Cardiac muscle cell (in vitro differentiated cells and primary cell): ENCODE data around the gene TBC1D14. TPM values are rescaled to one million over a fixed set of nuclear protein-coding genes. Genes with fewer than 3 reads are reported as not detected.

ENCODE experiments used
- DNase-seq, 2 donors: peaks; one replicate each; pipeline versions ENCODE4 v3.0.0 to v3.0.0-alpha.2; 2010 to 2017; ENCODE audit warnings: low read depth in 1 of 2, low spot score in 1 of 2
- H3K27ac ChIP-seq: fragments of 200-600 bp; sonication (generic); 2 replicates; pipeline ENCODE4 v1.5.1; 2016
- H3K27me3 ChIP-seq: fragments of 200-600 bp; sonication (generic); 2 replicates; pipeline ENCODE4 v1.6.0; 2016; ENCODE audit warnings: control low read depth
- H3K36me3 ChIP-seq: fragments of 200-600 bp; sonication (generic); 2 replicates; pipeline ENCODE4 v1.5.1; 2016; ENCODE audit warnings: control low read depth
- H3K4me1 ChIP-seq: fragments of 200-600 bp; sonication (generic); 2 replicates; pipeline ENCODE4 v1.8.1; 2017; ENCODE audit warnings: low read depth, mild to moderate bottlenecking, mixed run types
- H3K4me3 ChIP-seq: fragments of 200-600 bp; sonication (generic); 2 replicates; pipeline ENCODE4 v1.5.1; 2016; ENCODE audit warnings: mild to moderate bottlenecking
- H3K9me3 ChIP-seq: fragments of 200-600 bp; sonication (generic); 2 replicates; pipeline ENCODE4 v1.5.1; 2017; ENCODE audit warnings: low read depth, mild to moderate bottlenecking, control low read depth
- polyA plus RNA-seq: library from polyadenylated mRNA; unstranded; fragments of >200 nt; fragmentation: Nextera tagmentation; extraction: Ambion mirVana; gene quantifications from 2 replicates; pipeline ENCODE4 v1.2.1, GENCODE V29; 2016
- total RNA-seq: library from RNA; depleted of rRNA; stranded (reverse); fragments of >200 nt; gene quantifications from 2 replicates; pipeline ENCODE4 v1.2.3, GENCODE V29; 2016
- TF ChIP-seq, protein P1 (sequence below): IDR thresholded peaks from 2 replicates; pipeline ENCODE4 v1.5.1; 2012; ENCODE audit warnings: low read depth, mild to moderate bottlenecking, low read length

Gene TBC1D14
- total and polyA plus RNA-seq, 2 experiments from 2014 or later: 30.5 to 41.8 TPM

DNA sequence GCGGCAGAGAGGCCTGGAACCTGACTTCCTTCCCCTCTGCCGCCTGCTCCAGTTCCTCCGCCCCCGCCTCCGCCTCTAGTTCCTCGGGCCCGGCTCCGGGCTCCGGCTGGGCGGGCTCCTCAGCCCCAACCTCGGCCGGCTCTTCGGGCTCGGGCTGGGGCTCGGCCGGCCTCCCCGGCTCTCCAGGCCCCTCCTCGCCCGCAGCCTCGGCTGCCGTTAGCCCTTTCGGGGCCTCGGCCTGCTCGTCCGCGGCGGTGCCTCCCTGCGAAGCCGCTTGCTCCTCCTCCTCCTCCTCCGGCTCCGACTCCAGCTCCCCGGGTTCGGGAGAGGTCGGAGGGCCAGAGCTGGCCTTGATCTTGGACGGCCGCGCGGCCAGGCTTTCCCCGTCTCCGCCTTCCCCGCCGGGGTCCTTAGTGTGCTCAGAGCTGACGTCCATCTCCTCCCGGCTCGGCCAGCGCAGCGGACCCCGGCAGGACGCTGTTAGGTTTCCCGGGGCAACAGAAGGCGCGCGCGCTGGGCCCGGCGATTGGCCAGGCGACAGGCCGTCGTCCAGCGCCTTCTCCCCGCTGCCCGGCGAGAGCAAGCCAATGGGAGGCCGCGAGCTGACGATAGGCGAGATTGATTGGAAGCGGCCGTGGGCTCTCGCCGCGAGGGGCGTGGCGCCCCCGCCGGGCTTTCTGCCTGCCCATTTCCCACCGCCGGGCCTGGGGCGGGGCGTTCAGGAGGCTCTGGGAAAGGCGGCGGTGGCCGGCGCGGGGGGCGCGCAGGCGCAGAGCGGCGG, 133.1 kb downstream of the TBC1D14 start:
- Histone ChIP-seq H3K4me3 (peak overlapping the region; percentile 49), H3K9me3 (no peaks in the 10 kb centered on the region), H3K36me3 (no peaks in the 10 kb centered on the region), H3K27ac (peak overlapping the region; percentile 23), H3K4me1 (peaks cover 6% of the 10 kb centered on the region), H3K27me3 (no peaks in the 10 kb centered on the region)
- TF ChIP-seq, protein P1, sequence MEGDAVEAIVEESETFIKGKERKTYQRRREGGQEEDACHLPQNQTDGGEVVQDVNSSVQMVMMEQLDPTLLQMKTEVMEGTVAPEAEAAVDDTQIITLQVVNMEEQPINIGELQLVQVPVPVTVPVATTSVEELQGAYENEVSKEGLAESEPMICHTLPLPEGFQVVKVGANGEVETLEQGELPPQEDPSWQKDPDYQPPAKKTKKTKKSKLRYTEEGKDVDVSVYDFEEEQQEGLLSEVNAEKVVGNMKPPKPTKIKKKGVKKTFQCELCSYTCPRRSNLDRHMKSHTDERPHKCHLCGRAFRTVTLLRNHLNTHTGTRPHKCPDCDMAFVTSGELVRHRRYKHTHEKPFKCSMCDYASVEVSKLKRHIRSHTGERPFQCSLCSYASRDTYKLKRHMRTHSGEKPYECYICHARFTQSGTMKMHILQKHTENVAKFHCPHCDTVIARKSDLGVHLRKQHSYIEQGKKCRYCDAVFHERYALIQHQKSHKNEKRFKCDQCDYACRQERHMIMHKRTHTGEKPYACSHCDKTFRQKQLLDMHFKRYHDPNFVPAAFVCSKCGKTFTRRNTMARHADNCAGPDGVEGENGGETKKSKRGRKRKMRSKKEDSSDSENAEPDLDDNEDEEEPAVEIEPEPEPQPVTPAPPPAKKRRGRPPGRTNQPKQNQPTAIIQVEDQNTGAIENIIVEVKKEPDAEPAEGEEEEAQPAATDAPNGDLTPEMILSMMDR: peak; percentile 10
- peak; percentile 99 for DNase-seq

DNA sequence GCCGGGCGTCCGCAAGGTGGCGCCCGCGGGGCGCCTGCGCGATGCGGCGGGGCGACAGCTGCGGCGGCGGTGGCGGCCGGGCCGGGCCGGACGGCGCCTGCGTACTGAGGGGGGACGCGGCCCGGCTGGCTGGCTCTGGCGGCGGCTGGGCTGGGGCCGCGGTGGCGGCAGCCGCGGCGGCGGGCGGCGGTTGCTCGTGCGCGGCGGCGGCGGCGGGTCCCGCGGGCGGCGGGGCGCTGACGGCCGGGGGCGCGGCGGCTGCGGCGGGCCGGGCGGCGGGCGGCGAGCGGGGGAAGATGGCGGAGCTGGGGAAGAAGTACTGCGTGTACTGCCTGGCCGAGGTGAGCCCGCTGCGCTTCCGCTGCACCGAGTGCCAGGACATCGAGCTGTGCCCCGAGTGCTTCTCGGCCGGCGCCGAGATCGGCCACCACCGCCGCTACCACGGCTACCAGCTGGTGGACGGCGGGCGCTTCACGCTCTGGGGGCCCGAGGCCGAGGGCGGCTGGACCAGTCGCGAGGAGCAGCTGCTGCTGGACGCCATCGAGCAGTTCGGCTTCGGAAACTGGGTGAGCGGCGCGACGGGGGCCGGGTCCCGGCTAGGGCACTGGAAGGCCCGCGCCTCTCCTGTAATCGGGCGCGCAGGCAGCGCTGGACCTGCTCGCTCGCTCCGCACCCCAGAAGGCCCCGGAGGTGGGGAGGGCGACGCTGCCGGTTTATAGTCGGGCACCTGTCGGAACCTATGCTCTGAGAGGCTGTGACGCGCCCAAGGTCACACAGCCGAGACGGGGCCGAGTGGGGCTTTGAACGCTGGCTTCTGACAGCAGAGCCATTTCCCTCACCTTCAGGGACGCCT, 133.9 kb downstream of the TBC1D14 start, which contains the start of gene TADA2B:
Gene TADA2B, plus strand, starts transcription at position 89 of the 853 bp plus-strand sequence. Its CDS starts 208 bp downstream, at position 297.
- Histone ChIP-seq H3K4me3 (peak within 1 kb of the TSS; percentile 78), H3K36me3 (no peaks in the 10 kb centered on the region), H3K27me3 (no peaks in the 10 kb centered on the region), H3K27ac (peak within 1 kb of the TSS; percentile 75), H3K9me3 (no peaks in the 10 kb centered on the region), H3K4me1 (peaks cover 6% of the 10 kb centered on the region)
- peak; percentile 50 to 53 for DNase-seq
- TF ChIP-seq, protein P1: no peak

DNA sequence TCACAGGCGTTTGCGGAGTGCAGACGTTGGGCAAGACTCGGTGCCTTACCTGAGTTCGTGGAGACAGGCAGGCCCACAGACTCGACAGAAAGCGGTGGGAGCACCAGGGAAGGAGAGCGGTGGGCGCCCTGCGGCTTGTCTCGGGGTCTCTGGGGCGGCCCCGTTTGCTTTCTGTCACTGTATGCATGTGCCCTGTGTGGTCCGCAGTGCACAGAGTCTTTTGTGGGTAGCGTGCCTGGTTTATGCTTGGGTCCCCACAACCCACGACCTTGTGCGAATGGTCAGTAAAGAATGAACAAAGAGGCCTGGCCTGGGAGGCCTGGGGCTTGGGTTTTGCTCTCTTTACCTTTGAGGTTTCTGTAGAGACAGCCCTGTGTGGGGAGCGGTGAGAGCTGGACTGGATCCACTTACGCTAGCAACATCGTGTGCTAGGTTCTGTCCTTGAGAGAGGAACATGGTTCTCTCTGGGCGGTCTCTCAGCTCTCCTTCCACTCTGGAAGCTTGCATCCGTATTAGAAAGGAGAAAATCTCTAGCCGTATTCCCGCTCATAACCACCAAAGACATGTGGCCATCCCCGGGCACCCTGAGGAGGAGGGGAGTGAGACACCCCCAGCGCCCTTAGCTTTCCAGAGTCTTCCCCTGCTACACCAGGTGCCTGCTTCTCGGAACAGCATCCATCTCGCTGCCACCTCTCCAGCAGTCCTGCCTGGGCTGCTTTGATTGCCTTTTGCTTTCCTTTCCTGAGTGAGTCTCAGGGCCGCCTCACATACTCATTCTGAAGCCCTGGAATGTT, 134.7 kb downstream of the TBC1D14 start:
- DNase-seq: peak; percentile 13 to 18
- TF ChIP-seq, protein P1: no peak
- Histone ChIP-seq H3K4me3 (peak overlapping the region; percentile 78), H3K27ac (peak overlapping the region; percentile 75), H3K4me1 (peaks cover 8% of the 10 kb centered on the region), H3K9me3 (no peaks in the 10 kb centered on the region), H3K27me3 (no peaks in the 10 kb centered on the region), H3K36me3 (no peaks in the 10 kb centered on the region)

- H3K4me1 ChIP-seq: peaks cover 10% of the 10 kb centered on the region
Observed at GRCh38 chr4:7045553-7045952, 135.9 kb downstream of the TBC1D14 start.

More at GRCh38 chr4:7045553-7045952, 135.9 kb downstream of the TBC1D14 start:
- TF ChIP-seq, protein P1: no peak
- Histone ChIP-seq H3K36me3 (no peaks in the 10 kb centered on the region), H3K27ac (no peak overlapping the region), H3K4me3 (no peak overlapping the region), H3K9me3 (no peaks in the 10 kb centered on the region), H3K27me3 (no peaks in the 10 kb centered on the region)
- DNase-seq: no peak
